SK-N-MC (cell line): Measurements from ENCODE around the gene LYZL6.

Experiments
- EZH2 ChIP-seq: fragments of 200-600 bp; sonication (generic); IDR thresholded peaks from one replicate; pipeline ENCODE4 v1.6.1; 2017; ENCODE audit warnings: antibody characterized with exemption
- FOXP2 ChIP-seq: optimal IDR thresholded peaks from 2 replicates; pipeline ENCODE3; 2011; ENCODE audit warnings: mild to moderate bottlenecking, moderate library complexity; ENCODE audit not compliant: insufficient read depth; ENCODE audit errors: extremely low read length, control extremely low read depth
- POLR2AphosphoS5 ChIP-seq: IDR thresholded peaks from 2 replicates; pipeline ENCODE4 v1.6.1; 2012; ENCODE audit warnings: mild to moderate bottlenecking, low read depth, low read length, borderline replicate concordance

DNA sequence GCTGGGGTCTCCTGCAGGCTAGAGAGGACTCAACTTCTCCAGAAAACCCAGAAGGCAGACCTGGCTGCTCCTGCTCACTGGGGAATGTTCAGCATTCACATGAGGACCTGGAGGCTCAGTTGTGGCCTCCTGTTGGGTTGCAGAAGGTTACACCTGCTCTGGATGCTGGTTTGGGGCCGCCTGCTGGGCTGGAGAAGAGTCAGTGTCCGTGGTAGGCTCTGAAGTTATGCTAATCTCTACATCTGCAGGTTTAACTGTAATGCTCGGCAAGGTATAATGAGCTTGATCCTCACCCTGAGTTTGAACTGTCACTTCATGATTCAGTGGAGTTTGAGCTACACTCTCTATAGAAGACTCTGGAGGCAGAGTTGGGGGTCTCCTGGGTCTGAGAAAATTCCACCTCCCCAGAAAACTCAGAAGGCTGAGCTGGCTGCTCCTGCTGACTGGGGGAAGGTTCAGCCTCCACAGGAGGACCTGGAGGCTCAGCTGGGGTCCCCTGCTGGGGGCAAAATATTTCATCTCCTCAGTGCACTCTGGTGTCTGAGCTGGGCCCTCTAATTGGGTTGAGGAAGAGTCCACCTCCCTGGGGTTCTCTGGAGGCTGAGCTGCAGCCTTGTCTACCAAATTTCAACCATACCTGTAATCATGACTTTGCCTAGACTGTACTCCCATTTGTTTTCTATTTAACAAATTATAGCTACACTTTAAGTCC lies 36.4 kb downstream of the LYZL6 start:
- TF ChIP-seq EZH2 (no peak), POLR2AphosphoS5 (no peak), FOXP2 (no peak)
